Neural cell (in vitro differentiated cells): Measurements from ENCODE around the gene SLC6A4.

Experiments used
- CTCF ChIP-seq: fragments of 450-650 bp; IDR thresholded peaks from 2 replicates; pipeline ENCODE4 v1.5.1; 2014; ENCODE audit warnings: antibody characterized with exemption, mild to moderate bottlenecking, moderate library complexity; ENCODE audit not compliant: poor library complexity, severe bottlenecking
- RAD21 ChIP-seq: fragments of 450-650 bp; conservative IDR thresholded peaks from 2 replicates; pipeline ENCODE4 v1.6.1; 2014; ENCODE audit warnings: antibody characterized with exemption, mild to moderate bottlenecking, moderate library complexity
- TAF1 ChIP-seq: IDR thresholded peaks from 2 replicates; pipeline ENCODE4 v1.6.1; 2012; ENCODE audit warnings: low read depth

- TF ChIP-seq CTCF (no peak), TAF1 (no peak), RAD21 (no peak)
These were observed 60.9 kb downstream of the SLC6A4 start for GRCh38 chr17:30174556-30174955.
